HepG2 (cell line): ENCODE measurements around the gene DUS1L. TPM values are rescaled to one million over a fixed set of nuclear protein-coding genes. Genes with fewer than 3 reads are reported as not detected.

Experiments
- ATAC-seq: fragments of 200-7000 bp; cut with Tn5 transposase; 3 replicates; pipeline ENCODE4 v1.9.1; 2020; ENCODE audit warnings: mild to moderate bottlenecking, moderate library complexity
- BruUV-seq: library from RNA; stranded (reverse); fragments of 400-500 nt; replicated peaks from 2 replicates; lab custom pipeline; 2021; lab: Mats Ljungman, UMichigan
- CTCF ChIA-PET: fragments of 300-600 bp; formaldehyde crosslinking; extraction: SDS; loops from one replicate; lab custom pipeline; 2021; ENCODE audit warnings: low total read pairs, inconsistent platforms, low intra/inter-chr PET ratio; lab: Yijun Ruan, JAX
- POLR2A ChIA-PET: fragments of 350-600 bp; sonication (Branson Sonifier 250); formaldehyde crosslinking; loops from one replicate; lab custom pipeline; 2020; ENCODE audit warnings: antibody characterized with exemption, inconsistent platforms; lab: Yijun Ruan, JAX
- DNase-seq: peaks from one replicate; pipeline ENCODE4 v3.0.0-alpha.2; 2015; ENCODE audit warnings: low spot score
- FAIRE-seq: peaks from 3 replicates; lab custom pipeline; 2011; peaks lifted over from hg19 to GRCh38; lab: Jason Lieb, UNC
- H2AFZ ChIP-seq: one replicate; pipeline ENCODE4 v1.6.1; 2011; ENCODE audit warnings: low read length, inconsistent platforms
- H3K27ac ChIP-seq: fragments of 300-600 bp; 3 replicates; pipeline ENCODE4 v1.8.0; 2011; ENCODE audit warnings: mixed run types, mild to moderate bottlenecking, mixed read lengths, low read length, inconsistent platforms; ENCODE audit not compliant: insufficient read depth; ENCODE audit errors: extremely low read length
- H3K27me3 ChIP-seq, 2 experiments: fragments of 200-600 bp in 1 of 2; 2 replicates in 1 of 2; 3 replicates in 1 of 2; pipeline versions ENCODE4 v1.6.0 to v1.8.0; 2011; ENCODE audit warnings: low read length in 2 of 2, mild to moderate bottlenecking in 2 of 2, moderate library complexity in 2 of 2, inconsistent platforms in 1 of 2; ENCODE audit not compliant: insufficient read depth in 2 of 2, control insufficient read depth in 1 of 2
- H3K36me3 ChIP-seq, 2 experiments: fragments of 200-600 bp in 1 of 2; replicated peaks in 1 of 2; 2 replicates in 1 of 2; 3 replicates in 1 of 2; pipeline versions ENCODE4 v1.5.1 to v1.8.0; 2011; ENCODE audit warnings: low read length in 2 of 2, inconsistent platforms in 1 of 2; ENCODE audit not compliant: insufficient read depth in 2 of 2, control insufficient read depth in 1 of 2
- H3K4me1 ChIP-seq: 2 replicates; pipeline ENCODE4 v1.5.1; 2012; ENCODE audit warnings: low read length, inconsistent platforms; ENCODE audit not compliant: insufficient read depth
- H3K4me2 ChIP-seq: 2 replicates; pipeline ENCODE4 v1.6.0; 2011; ENCODE audit warnings: low read depth, low read length, inconsistent platforms
- H3K4me3 ChIP-seq, 3 experiments: fragments of 200-600 bp in 1 of 3; sonication (generic), shearing (Covaris generic) in 1 of 3; replicated peaks in 1 of 3; 2 replicates each; pipeline ENCODE4 v1.5.1; 2011 to 2016; ENCODE audit warnings: low read length in 3 of 3, inconsistent platforms in 2 of 3, low read depth in 2 of 3, mild to moderate bottlenecking in 2 of 3, control low read depth in 1 of 3, mixed read lengths in 1 of 3; ENCODE audit not compliant: insufficient read depth in 1 of 3
- H3K79me2 ChIP-seq: one replicate; pipeline ENCODE4 v1.6.1; 2011; ENCODE audit warnings: low read length, inconsistent platforms; ENCODE audit not compliant: insufficient read depth
- H3K9ac ChIP-seq: 2 replicates; pipeline ENCODE4 v1.6.0; 2011; ENCODE audit warnings: mild to moderate bottlenecking, low read depth, low read length, inconsistent platforms; ENCODE audit not compliant: insufficient read depth
- H3K9me3 ChIP-seq: 2 replicates; pipeline ENCODE4 v1.5.1; 2012; ENCODE audit warnings: mild to moderate bottlenecking, low read length
- H4K20me1 ChIP-seq: 2 replicates; pipeline ENCODE4 v1.6.0; 2011; ENCODE audit warnings: inconsistent platforms, mild to moderate bottlenecking, low read length, moderate library complexity; ENCODE audit not compliant: insufficient read depth
- ATF1 ChIP-seq: IDR thresholded peaks from 2 replicates; pipeline ENCODE4 v1.6.1; 2016; ENCODE audit warnings: mild to moderate bottlenecking, control low read depth
- HMGA1 ChIP-seq: sonication (generic); formaldehyde crosslinking; conservative IDR thresholded peaks from 2 replicates; pipeline ENCODE4 v1.4.0; 2020; ENCODE audit warnings: missing genetic modification reagents
- HMGXB4 ChIP-seq, 2 experiments: sonication (generic) in 1 of 2; formaldehyde crosslinking in 1 of 2; IDR thresholded peaks; 2 replicates each; pipeline versions ENCODE4 v1.4.0 to v1.6.1; 2018 to 2020; ENCODE audit warnings: missing genetic modification reagents in 2 of 2, borderline replicate concordance in 1 of 2, low read depth in 1 of 2, mild to moderate bottlenecking in 1 of 2, missing biosample characterization in 1 of 2
- IRX3 ChIP-seq: sonication (generic); formaldehyde crosslinking; IDR thresholded peaks from 2 replicates; pipeline ENCODE4 v1.8.1; 2023; ENCODE audit warnings: mild to moderate bottlenecking, low read depth, missing genetic modification reagents, borderline replicate concordance
- LRRFIP1 ChIP-seq: sonication (generic); formaldehyde crosslinking; conservative IDR thresholded peaks from 2 replicates; pipeline ENCODE4 v1.4.0; 2020; ENCODE audit warnings: missing genetic modification reagents
- MLXIP ChIP-seq: sonication (generic); formaldehyde crosslinking; IDR thresholded peaks from 2 replicates; pipeline ENCODE4 v1.9.0; 2021; ENCODE audit warnings: missing genetic modification reagents, borderline replicate concordance
- TOE1 ChIP-seq: sonication (generic); formaldehyde crosslinking; IDR thresholded peaks from 2 replicates; pipeline ENCODE4 v1.4.0; 2020; ENCODE audit warnings: mild to moderate bottlenecking, missing genetic modification reagents
- ZBTB4 ChIP-seq: sonication (generic); formaldehyde crosslinking; IDR thresholded peaks from 2 replicates; pipeline ENCODE4 v1.4.0; 2020; ENCODE audit warnings: missing genetic modification reagents, mild to moderate bottlenecking, borderline replicate concordance
- ZFX ChIP-seq: sonication (generic); formaldehyde crosslinking; IDR thresholded peaks from 2 replicates; pipeline ENCODE4 v1.4.0; 2020; ENCODE audit warnings: mild to moderate bottlenecking, low read depth, missing genetic modification reagents, moderate library complexity
- ZNF253 ChIP-seq: sonication (generic); formaldehyde crosslinking; IDR thresholded peaks from 2 replicates; pipeline ENCODE4 v1.8.0; 2022; ENCODE audit warnings: mild to moderate bottlenecking, missing genetic modification reagents, borderline replicate concordance
- ZNF691 ChIP-seq: sonication (generic); formaldehyde crosslinking; IDR thresholded peaks from 2 replicates; pipeline ENCODE4 v1.4.0; 2020; ENCODE audit warnings: missing genetic modification reagents, low read depth, mild to moderate bottlenecking, borderline replicate concordance
- ZNF879 ChIP-seq: sonication (generic); formaldehyde crosslinking; IDR thresholded peaks from 2 replicates; pipeline ENCODE4 v1.8.1; 2023; ENCODE audit warnings: missing genetic modification reagents
- WGBS: methylation state at CpG from one replicate; pipeline ENCODE4 v1.1.6; 2017; ENCODE audit warnings: low lambda C conversion rate; 5-methylcytosine and 5-hydroxymethylcytosine counted together
- in situ Hi-C: cut with HindIII; loops from 2 replicates; pipeline ENCODE4 v1.10.0; 2017; ENCODE audit warnings: low pct_unique_long_range_greater_than_20kb; ENCODE audit not compliant: extremely low pct_ligation_motif_present
- intact Hi-C: fragments of 100-400 bp; cut with micrococcal nuclease; formaldehyde crosslinking; loops from one replicate; pipeline ENCODE4 v1.10.0; 2022; ENCODE audit not compliant: unreplicated experiment
- polyA plus RNA-seq, 8 experiments: library from polyadenylated mRNA; depleted of rRNA in 3 of 8; stranded (reverse) in 7 of 8; unstranded in 1 of 8; fragments of >200 nt; fragmentation: Illumina TruSeq in 4 of 8; extraction: Trizol in 4 of 8; gene quantifications; 2 replicates each; pipeline versions ENCODE4 v1.2.1 to v1.2.3, GENCODE V29; 2011 to 2016; ENCODE audit warnings: low read depth in 4 of 8, missing spikeins in 1 of 8, mixed read lengths in 1 of 8; ENCODE audit not compliant: insufficient read depth in 1 of 8
- total RNA-seq, 5 experiments: library from RNA; depleted of rRNA; stranded (reverse); fragments of >200 nt; fragmentation: Illumina TruSeq; extraction: Trizol; gene quantifications; 2 replicates each; pipeline ENCODE4 v1.2.3, GENCODE V29; 2016; ENCODE audit warnings: low read depth in 1 of 5

DUS1L gene
- total and polyA plus RNA-seq, 2 of the 13 experiments (the other 11 are each of a cell fraction or from before 2014, with no cell fraction given), result 81.0 to 109 TPM

GRCh38 chr17:82108038-82108437 lies 42.4 kb upstream of the DUS1L start:
- BruUV-seq, result no TSS peak
- intact Hi-C loops, result loop anchor here (10.0 kb wide), 1 partner anchor 127 kb away; no protein-coding TSS in a partner anchor
- DNase-seq, result no peak
- FAIRE-seq, result no peak
- ChIA-PET POLR2A (no interaction called here), CTCF (no interaction called here)
- ATAC-seq, result no peak
- Histone ChIP-seq H3K4me1 (peaks cover 72% of the 10 kb centered on the region), H2AFZ (no peak overlapping the region), H4K20me1 (no peaks in the 10 kb centered on the region), H3K9ac (no peak overlapping the region), H3K79me2 (peaks cover 11% of the 10 kb centered on the region), H3K36me3 (no peaks in the 10 kb centered on the region), H3K27ac (no peak overlapping the region), H3K4me2 (no peak overlapping the region), H3K9me3 (no peaks in the 10 kb centered on the region), H3K4me3 (no peak overlapping the region), H3K27me3 (no peaks in the 10 kb centered on the region)
- over 99% methylated on average over 10 of the region's 14 CpGs for WGBS
- in situ Hi-C loops, result no loop called here
- TF ChIP-seq ZNF879 (CRISPR knock-in tag), result no peak
- TF ChIP-seq ZNF691 (CRISPR knock-in tag), result no peak
- no peak for TF ChIP-seq ZNF253 (CRISPR knock-in tag)
- TF ChIP-seq TOE1 (CRISPR knock-in tag), result no peak
- no peak for TF ChIP-seq ATF1 (CRISPR knock-in tag)
- TF ChIP-seq LRRFIP1 (CRISPR knock-in tag), result no peak
- no peak for TF ChIP-seq HMGA1
- no peak for TF ChIP-seq IRX3
- no peak for TF ChIP-seq HMGXB4 (CRISPR knock-in tag; IDR thresholded peaks at IDR 0.05; ENCODE audit: borderline replicate concordance in 1 of 2, low read depth in 1 of 2)
- no peak for TF ChIP-seq MLXIP (CRISPR knock-in tag)
- no peak for TF ChIP-seq ZBTB4 (CRISPR knock-in tag)
- no peak for TF ChIP-seq ZFX (CRISPR knock-in tag)
